T47D (cell line): ENCODE results near the gene SLC38A11.

Experiments used
- DNase-seq, 2 experiments: peaks; one replicate each; pipeline versions ENCODE4 v3.0.0 to v3.0.0-alpha.2; 2011 to 2012; ENCODE audit warnings: low read depth in 1 of 2, low spot score in 1 of 2
- JUND ChIP-seq: IDR thresholded peaks from 2 replicates; pipeline ENCODE4 v1.6.1; 2012; ENCODE audit warnings: low read depth
- in situ Hi-C: cut with HindIII; loops from 2 replicates; pipeline ENCODE4 v1.10.0; 2016; ENCODE audit warnings: low sequenced_read_pairs, low pct_unique_long_range_greater_than_20kb

SLC38A11 gene

DNA sequence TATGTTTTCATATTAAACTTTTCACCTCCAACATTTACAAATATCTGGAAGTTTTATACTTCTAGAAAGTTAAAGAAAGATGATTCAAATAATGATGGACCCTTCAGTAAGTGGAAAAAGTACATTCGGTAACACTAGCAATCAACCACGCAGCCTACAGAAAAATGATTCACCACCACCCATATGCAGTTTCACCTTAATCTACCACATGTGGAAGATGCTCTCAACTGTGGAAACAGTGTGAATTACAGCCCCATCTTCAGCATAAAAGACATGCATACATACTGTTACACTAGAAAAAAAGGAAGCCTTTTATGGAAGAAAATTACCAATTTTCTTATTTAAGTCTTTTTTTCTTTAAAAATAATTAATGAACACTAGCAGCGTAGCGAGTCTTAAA is 1.1 kb downstream of the SLC38A11 start:
- no peak for TF ChIP-seq JUND
- in situ Hi-C loops: no loop called here
- no peak for DNase-seq

DNA sequence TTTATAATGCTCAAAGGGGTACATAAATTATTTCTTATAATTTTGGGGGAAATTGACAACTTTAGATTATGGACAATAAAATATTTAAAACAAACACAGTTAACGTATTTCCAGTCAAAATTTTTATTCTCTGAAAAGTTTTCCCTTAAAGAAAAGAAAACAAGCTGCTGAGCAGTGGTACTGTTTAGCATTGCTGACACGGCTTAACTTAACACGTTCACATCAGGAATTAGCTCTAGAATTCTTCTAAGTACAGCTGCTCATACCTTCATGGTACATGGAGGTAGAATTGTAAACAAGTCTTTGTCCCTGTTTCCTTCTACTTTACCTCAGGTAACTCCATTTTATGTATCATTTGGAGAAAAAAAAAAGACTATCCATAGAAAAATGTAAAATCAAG is 2.0 kb downstream of the SLC38A11 start:
- no peak for DNase-seq
- no peak for TF ChIP-seq JUND
- in situ Hi-C loops: no loop called here

DNA sequence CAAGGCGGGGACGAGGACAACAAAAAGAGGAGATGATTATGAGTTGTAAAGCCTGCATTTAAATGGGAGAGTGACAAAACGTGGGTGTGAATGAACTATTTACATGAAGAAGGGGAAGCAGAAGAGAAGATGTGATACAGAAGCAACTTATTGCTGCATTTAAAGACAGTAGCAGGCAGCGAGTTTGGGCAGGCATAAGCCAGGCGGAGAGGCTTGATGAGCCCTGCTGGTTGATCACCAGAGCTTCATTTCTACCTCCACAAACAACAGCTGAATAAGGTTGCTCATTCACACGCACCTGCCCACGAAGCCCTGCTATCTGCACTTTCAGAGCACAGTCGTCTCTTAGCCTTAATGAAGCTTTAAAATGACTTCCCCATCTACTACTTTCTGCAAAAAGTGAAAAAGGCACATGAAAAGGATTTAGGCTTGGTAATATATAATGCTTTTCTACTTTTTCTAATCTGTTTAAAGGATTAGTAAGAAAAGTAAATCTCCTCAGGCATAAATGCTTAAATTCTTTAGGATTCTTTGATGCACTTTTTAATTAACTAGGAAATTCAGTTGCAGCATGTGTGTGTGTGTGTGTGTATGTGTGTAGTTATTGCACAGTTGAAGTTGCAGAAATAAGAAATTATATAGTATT is 3.1 kb downstream of the SLC38A11 start:
- no peak for TF ChIP-seq JUND
- no peak for DNase-seq
- in situ Hi-C loops: no loop called here

DNA sequence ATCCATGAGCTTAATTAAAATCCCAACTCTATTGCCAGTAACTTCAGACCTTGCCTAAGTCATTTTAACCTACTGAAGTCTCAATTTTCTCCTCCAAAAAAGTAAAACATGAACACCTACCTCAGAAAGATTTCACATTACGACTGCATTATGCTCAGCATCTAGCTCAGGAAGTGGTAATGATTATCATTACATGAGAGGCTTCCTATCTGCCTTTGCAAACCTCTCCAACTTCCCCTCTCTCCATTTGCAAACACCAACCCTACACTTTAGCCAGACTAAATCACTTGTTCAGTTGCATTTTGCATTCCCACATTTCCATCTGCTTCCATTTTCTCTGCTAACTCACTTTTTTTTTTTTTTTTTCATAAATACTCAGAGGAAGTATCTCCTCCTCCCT is 6.8 kb downstream of the SLC38A11 start:
- TF ChIP-seq JUND: no peak
- in situ Hi-C loops: no loop called here
- no peak for DNase-seq

DNA sequence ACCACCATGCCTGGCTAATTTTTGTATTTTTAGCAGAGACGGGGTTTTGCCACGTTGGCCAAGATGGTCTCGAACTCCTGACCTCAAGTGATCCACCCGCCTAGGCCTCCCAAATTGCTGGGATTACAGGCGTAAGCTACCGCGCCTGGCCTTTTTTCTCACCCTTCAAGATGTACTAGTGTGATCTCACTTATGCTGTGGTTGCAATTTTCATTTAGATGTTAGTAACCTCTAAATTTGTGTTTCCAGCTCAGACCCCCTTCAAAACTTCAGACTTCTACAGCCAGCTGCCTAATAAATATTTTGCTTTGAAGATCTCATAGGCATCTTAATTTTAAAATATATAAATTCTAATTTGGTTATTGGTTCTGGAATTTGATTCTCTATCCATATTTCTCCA is 8.0 kb downstream of the SLC38A11 start:
- in situ Hi-C loops: no loop called here
- DNase-seq: no peak

DNA sequence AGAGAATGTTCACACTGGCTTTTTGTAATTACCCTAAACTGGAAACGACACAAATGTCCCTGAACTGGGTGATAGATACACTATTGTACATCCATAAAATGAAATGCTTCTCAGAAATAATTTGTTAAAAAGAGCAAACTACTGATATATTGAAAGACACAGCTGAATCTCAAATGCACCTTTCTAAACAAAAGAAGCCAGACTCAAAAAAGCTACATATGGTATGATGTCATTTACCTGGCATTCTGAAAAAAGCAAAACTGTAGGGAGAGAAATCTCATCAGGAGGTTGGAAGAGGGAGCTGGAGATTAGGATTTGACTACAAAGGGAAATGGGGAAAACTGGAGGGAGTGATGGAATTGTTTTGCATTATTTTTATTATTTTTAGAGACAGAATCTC is 12.0 kb downstream of the SLC38A11 start:
- no peak for TF ChIP-seq JUND
- in situ Hi-C loops: no loop called here
- DNase-seq: no peak

More for the DNA sequence above, 8.0 kb downstream of the SLC38A11 start:
- TF ChIP-seq JUND: no peak

DNA sequence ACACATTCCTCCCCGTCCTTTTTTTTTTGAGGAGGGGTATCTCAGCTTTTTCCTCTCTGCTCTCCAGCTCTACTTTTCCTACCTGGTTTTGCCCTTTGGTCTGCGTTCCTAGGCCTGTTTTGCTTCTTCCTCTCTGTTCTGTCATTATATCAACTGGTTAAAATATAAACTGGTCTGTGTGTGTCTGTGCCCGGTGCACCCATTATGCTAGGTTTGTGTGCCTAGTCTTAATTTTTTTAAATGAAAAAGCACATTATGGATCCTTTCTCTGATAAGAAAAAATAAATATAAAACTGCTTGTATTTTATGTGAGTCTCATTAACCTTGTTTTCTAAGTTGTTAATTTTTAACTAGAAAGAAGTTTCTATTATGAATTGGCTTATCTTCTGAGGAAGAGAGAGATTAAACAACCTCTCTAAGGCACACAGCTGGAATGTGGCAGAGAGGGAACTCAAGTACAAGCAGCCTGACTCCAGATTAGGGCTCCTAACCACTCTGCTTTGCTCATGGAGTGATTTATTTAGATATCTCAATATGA is 17.4 kb downstream of the SLC38A11 start:
- no peak for TF ChIP-seq JUND
- DNase-seq: no peak
- in situ Hi-C loops: no loop called here

DNA sequence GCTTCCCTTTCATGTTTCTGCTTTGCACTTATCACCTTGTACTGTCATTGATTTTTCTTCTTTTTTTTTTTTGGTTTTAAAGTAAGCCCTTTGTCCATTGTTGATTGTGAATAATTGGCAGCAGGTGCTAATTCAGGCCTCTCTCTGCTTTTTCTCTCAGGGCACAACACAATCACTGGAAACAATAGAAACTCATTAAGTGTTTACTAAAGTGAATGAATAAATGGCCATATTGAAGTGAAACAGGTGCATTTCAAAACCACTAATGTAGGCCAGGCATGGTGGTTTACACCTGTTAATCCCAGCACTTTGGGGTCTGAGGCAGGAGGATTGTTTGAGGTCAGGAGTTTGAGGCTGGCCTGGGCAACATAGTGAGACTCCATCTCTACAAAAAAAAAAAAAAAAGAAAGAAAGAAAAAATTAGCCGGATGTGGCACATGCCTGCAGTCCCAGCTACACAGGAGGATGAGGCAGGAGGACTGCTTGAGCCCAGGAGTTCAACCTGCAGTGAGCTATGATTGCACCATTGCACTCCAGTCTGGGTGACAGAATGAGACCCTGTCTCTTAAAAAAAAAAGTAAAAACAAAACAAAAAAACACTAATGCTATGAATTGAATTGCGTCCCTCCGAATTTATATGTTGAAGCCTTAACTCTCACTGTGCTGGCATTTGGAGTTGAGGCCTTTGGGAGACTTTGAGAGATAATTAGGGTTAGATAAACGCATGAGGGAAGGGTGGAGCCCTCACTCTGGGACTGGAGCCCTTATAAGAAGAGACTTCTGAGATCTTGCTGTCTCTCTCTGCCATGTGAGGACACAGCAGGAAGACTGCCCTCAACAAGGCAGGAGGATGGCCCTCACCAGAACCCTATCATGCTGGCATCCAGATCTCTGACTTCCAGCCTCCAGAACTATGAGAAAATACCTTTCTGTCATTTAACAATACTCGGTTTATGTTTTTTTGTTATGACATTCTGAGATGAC is 19.9 kb downstream of the SLC38A11 start:
- no peak for TF ChIP-seq JUND
- in situ Hi-C loops: no loop called here
- DNase-seq: no peak

DNA sequence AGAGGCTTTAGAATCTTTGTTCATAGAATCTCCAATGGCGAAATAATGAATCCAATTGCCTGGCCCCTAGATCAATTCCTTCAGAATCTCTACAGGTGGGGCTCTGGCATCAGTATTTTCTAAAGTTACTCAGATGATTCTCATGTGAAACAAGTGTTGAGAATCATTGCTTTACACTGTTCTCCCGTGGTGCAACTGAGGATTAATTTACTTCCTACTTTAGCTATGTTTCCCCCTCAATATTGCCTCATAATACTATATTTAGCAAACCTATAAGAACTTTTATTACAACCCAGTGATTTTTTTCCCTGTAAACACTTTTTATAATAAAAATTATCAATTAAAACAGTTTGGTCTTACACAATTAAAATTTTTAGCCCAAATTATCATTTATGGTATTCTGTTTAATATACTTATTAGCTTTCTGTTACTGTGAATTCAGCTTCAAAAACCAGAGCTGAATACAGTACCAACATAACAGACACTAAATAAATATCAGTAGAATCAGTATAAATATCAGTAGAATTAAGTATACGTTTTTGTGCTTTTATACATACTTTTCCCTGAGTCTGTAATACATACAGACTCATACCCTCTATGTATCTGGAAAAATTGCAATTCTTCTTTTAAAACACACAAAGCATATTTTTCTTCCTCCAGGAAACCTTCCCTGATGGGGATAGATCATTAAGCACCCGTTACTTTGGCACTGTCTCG is 20.8 kb downstream of the SLC38A11 start:
- TF ChIP-seq JUND: no peak
- DNase-seq: no peak
- in situ Hi-C loops: no loop called here

DNA sequence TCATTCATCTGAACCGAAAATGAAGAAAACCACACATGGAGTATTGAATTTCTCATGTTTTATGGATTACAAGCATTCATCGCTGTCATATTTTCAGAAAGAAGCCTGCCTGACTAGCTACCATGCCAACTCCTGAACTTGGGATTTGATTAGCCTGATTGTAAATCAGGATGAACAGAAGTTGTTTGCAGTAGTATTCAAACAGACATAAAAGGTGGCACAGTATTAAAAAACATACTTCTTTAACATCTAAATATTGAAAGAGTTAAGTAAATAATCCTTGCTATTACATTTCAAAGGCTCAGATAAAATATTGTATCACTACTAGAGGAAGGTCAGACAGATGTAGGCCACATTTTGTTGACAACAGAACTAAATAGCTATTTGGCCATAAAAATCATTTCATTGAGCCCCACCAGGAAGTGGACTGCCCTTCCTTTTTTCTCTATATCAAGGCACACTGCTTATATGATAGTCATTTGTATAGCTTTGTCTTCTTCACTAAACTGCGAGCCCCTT is 21.6 kb downstream of the SLC38A11 start:
- DNase-seq: no peak
- TF ChIP-seq JUND: no peak
- in situ Hi-C loops: no loop called here

DNA sequence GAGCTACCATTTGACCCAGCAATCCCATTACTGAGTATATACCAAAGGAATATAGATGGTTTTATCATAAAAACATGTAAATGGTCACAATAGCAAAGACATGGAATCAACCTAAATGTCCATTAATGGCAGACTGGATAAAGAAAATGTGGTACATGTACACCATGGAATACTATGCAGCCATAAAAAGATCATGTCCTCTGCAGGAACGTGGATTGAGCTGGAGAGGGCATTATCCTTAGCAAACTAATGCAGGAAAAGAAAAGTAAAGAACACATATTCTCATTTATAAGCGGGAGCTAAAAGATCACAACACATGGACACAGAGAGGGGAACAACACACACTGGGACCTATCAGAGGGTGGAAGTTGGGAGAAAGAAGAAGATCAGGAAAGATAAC is 22.9 kb downstream of the SLC38A11 start:
- DNase-seq: no peak
- in situ Hi-C loops: no loop called here
- no peak for TF ChIP-seq JUND

DNA sequence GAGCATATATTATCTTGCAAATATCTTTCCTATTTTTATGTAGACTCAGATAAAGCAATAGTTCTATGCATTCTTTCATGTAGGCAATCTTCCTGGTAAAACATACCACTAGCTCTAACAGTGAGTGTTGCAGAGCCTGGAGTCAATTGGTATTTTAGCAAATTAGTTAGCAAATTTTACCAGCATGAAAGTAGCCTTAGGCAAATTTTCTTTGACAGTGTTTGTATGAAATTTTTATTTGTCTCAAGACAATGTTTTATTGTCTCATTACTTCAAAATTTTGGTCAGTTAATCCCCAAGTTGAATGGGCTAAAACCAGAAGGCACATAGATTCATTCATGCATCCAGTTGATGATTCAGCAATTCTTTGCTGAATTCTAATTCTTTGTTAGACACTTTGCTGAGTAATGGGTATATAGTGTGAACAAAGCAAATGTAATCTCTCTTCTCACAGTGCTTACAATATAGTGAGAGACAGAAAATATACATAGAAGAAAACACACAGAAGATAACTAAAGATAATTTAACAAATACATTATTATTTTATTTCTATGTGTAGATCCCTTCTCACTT is 27.1 kb downstream of the SLC38A11 start:
- DNase-seq: no peak
- no peak for TF ChIP-seq JUND
- in situ Hi-C loops: no loop called here
